Hematopoietic multipotent progenitor cell (in vitro differentiated cells): ENCODE data around the gene ASGR2. TPM values are rescaled to one million over a fixed set of nuclear protein-coding genes. Genes with fewer than 3 reads are reported as not detected.
"Not testable (repeated sequence)": the region's sequence is repeated elsewhere in the genome, so short reads cannot be mapped to it uniquely, and the experiment has no call there.

ENCODE experiments used
- DNase-seq, 3 donors: peaks; one replicate each; pipeline ENCODE4 v3.0.0-alpha.2; 2011 to 2015; ENCODE audit warnings: low read depth in 2 of 3, low spot score in 2 of 3
- total RNA-seq: library from RNA; depleted of rRNA; stranded (reverse); fragments of >200 nt; gene quantifications from one replicate; pipeline ENCODE4 v1.2.3, GENCODE V29; 2012

The ASGR2 gene, protein sequence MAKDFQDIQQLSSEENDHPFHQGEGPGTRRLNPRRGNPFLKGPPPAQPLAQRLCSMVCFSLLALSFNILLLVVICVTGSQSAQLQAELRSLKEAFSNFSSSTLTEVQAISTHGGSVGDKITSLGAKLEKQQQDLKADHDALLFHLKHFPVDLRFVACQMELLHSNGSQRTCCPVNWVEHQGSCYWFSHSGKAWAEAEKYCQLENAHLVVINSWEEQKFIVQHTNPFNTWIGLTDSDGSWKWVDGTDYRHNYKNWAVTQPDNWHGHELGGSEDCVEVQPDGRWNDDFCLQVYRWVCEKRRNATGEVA
- total RNA-seq = 0.54 TPM

DNA sequence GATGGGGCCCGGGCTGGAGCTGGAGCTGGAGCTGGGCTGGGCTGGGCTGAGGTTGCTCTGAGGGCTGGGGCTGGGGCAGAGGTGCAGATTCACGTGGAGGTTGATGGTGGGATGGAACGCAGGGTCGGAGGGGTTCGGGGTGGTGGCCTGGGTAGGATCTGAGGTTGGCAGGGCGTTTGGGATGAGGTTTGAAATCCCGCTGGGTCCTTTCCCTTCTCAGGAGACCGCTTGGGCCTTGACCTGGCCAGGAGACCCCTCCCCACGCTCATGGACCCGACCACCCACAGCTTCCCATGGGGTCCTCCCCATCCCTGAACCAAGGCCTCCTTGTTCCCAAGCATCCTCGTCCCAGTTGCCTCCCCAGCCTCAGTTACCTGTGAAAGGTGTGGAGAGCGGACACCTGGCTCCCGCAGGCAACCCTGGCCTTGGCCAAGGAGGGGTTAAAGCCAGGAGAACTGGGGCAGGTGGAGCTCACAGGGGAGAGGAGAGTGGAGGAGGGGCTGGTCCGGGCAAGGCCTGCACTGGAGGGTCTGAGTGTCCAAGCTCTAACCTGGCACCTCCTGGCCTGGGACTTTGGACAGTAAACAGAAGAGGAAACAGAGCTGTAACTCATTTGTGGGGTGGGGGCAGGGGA is at the start of gene ASGR2:
TSS of gene ASGR2 (minus strand) at position 582 of the 634 bp plus-strand sequence. CDS start 582 bp downstream, outside the sequence.
- DNase-seq = no peak

DNA sequence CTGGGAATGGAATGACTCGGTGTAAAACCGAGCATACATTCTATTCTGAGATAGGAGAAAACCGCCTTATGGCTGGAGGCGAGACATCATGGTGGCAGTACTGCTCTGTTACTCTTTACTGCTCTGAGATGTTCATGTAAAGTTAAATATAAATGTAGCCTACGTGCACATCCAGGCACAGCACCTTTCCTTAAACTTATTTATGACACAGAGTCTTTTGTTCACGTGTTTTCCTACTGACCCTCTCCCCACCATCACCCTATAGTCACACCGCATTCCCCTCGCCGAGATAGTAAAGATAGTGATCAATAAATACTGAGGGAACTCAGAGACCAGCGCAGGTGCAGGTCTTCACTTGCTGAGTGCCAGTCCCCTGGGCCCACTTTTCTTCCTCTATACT is 44.9 kb upstream of the ASGR2 start:
- not testable (repeated sequence) for DNase-seq

DNA sequence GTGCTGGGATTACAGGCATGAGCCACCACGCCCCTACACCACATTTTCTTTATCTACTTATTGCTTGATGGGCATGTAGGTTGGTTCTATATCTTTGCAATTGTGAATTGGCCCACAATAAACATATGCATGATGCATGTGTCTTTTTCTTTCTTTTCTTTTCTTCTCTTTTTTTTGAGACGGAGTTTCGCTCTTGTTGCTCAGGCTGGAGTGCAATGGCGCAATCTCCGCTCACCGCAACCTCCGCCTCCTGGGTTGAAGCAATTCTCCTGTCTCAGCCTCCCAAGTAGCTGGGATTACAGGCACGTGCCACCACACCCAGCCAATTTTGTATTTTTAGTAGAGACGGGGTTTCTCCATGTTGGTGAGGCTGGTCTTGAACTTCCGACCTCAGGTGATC is 43.8 kb upstream of the ASGR2 start:
- not testable (repeated sequence) for DNase-seq

DNA sequence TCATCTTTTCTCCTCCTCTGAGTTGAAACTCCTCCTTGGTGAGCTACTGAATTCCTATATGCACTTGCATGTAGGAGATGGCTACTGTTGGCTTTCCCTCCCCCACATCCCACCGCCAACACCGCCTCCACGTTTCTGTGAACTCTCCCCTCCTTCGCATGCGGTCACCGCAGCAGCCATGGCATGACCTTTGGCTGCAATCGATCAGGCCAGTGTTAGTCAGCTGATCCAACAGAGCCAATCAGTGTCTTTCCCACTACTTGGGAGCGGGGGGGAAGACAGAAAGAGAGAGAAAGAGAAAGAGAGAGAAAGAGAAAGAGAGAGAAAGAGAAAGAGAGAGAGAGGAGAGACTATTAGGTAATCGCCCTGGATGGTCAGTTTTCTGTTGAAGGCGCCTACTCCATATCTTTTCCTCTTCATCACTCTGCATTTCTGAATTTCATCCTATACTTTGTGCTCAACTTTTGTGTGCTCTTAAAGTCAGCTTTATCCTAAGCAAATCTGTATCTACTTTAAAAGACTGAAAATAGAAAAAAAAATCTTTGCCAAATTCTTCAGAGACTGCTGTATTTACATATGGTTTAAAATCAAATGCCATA is 41.8 kb upstream of the ASGR2 start:
- no peak for DNase-seq

DNA sequence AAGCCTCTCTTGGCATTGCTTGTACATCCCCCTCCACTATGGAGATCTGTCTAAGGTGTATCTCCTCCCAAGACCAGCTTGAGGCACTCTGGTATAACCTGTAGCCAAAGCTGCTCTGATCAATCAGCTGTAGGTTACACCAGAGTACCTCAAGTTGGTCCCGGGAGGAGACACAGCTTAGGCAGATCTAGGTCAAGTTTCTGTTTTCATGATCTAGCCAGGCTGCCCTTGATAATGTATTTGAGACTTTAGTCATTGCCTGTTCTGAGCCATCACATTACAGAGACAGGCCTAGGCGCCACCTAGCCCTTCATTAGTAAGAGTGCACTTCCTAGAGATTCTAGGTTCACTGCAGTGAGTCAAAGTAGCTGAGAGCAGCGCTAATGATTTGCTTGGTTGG is 33.1 kb upstream of the ASGR2 start:
- DNase-seq = peak in 1 of 3 donors; percentile 23

DNA sequence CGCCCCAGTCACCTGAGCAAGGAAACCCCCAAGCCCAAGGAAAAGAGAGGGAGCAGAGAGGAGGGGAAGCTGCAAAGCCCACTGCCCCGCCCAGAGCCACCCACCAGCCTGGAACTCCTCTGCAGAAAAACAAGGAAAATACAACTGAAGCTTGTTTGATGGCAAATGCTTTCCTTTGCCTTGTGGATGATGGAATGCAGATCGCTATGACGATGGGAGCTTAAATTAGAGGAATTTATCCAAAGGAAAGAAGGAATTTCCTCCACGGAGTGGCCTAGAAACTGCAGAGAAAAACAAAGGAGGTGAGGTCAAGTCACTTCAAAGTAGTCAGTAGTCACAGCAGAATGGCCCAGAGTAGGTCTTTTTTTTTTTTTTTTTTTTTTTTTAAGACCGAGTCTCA is 31.5 kb upstream of the ASGR2 start:
- DNase-seq = no peak

DNA sequence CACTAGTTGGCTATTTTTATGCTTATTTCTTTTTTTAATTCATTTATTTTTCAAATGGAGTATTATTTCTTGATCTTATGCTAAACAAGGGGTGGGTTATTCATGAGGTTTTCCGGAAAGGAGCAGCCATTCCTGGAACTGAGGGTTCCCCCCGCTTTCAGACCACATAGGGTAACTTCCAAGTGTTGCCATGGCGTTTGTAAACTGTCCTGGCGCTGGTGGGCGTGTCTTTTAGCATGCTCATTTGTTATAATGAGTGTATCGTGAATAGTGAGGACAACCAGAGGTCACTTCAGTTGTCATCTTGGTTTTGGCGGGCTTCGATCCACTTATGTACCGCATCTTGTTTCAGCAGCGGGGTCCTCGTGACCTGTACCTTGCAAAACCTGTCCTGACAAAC is 29.6 kb upstream of the ASGR2 start:
- DNase-seq = no peak

DNA sequence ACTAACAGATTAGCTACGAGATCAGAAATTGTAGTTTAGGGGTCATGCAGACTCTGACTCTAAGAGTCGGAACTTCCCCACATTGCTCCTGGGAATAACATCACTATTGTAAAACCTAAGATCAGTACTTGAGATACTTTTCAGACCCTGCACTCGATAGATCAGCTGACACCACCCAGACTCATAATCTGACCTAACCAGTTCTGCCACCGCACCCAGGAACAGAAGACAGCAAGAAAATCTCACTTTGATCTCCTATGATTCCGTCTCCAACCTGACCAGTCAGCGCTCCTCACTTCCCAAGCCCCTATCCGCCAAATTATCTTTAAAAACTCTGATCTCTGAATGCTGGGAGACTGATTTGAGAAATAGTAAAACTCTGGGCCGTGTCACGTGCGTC is 27.2 kb upstream of the ASGR2 start:
- no peak for DNase-seq

DNA sequence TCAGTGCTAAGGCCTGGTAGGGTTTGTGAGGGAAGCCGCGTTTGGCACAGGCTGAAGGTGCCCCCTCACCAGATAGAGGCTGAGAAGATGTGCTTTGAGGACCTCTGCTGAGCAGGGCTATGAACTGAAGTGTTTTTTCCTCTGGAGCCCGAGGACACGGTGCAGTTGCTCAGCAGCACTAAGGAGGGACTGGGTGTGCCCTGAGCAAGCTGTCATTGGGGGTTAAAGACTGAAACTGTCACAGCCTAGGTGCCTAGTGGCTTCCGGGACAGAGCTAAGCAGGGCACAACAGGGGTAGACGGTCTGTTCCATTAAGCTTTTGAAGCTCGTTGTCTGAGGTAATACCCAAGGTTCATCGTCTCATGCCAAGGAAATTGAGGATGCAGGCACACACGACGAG is 24.8 kb upstream of the ASGR2 start:
- DNase-seq = no peak

DNA sequence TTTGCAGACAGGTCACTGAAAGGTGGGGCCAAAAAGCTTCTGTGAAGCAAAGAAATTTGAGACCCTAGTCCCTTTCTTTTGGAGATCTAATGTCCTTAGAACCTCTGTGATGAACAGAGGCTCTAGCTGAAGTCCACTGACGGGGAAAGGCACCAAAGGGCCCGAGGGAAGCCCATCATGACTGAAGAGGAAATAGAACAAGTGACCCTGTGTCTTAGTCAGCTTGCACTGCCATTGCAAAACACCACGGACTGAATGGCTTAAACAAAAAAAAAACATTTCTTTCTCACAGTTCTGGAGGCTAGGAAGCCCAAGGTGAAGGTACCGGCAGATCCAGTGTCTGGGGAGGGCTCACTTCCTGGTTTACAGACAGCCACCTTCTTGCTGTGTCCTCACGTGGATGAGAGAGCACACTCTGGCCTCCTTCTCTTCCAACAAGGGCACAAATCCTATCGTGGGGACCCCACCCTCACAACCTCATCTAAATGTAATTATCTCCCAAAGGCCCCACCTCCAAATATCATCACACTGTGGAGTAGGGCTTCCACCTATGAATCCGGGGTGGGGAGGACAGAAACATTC is 24.3 kb upstream of the ASGR2 start:
- DNase-seq = no peak

DNA sequence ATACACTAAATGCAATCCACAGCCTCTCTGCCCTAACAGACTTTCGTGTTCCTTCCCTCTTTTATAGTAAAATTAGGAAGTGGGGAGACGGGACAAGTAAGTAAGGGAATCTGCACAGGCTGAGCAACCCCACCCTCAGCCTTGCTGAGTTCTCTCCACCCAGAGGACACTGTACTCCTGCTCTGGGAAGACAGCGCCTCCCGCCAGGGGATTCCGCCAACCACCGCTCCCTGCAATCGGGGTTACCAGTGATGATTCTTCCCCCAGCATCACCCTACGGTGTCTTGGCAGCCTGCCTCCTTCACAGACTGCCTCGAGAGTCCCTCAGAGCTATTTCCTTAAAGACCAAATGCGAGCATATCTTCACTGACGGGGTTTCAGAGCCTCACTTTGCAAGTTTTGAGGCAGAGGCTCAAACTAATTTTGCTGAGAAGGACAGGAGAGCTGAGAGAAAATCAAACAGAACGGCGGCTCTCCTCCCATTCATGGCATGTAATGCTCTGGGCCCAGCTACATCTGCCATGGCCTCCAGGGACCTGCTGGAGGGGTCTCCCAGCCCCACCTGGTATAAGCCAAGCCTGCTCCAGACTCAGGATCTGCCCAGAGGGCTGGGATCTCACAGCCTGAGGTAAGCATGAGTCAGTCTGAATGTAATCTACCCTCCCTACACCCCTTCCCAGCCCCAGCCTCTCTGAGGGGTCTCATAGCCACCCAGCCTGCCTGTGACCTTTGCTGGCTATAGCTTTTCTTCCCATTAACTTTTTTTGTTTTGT is 22.7 kb upstream of the ASGR2 start:
- DNase-seq = no peak

DNA sequence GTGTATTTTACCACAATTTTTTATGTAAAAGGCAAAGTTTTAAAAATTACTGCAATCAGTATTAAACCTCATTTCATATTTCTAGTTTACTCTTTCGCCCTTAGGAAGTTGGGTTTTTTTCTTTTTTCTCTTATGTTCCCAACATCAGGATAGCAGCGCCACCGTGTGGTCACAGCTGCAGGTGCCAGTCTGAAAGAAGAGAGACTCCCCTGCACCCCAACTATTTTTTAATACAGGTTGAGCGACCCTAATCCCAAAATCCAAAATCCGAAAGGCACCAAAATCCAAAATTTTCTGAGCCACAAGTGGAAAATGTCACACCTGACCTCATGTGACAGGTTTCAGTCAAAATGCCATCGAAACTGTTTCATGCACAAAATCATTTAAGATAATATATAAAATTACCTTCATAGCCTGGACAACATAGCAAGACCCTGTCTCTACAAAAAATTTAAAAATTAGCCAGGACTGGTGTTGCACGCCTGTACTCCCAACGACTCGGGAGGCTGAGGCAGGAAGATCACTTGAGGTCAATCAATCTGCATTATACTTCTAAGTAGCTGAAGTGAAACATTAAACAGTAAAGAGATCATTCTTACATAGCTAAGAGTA is 21.8 kb upstream of the ASGR2 start:
- DNase-seq = peak; percentile 68 to 92 (median 79)

DNA sequence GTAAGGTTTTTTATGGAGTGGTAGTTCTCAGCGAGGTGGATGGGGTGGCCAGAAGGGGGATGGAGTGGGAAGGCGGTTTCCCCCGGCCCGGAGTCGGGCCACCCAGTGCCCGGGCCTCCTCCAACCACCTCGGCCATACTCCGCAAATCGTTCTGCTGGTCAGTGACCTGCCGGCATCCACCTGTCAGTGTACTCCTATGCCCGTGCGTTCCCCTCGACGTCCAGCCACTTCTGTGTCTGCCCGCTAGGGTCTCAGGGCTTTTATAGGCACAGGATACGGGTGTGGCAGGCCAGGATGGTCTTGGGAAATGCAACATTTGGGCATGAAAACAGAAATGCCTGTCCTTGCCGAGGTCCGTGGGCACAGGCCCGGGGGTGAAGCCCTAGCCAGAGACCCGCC is 19.3 kb upstream of the ASGR2 start:
- DNase-seq = no peak

DNA sequence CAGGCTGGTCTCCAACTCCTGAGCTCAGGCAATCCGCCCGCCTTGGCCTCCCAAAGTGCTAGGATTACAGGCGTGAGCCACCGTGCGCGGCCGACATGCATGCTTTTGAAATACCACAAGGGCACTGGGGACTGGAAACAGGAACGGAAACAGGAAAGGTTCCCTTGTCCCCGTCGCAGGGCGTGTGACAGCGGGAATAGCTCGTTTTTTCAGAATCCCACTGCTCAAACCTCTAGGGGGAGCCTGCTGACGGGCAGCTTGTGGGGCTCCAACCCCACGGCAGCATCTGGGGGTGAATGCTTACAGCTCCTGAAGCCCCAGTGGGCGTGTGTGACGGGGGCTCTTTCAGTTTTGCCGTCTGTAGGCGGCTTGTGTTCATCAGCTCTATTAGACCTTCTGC is 18.8 kb upstream of the ASGR2 start:
- peak in 2 of 3 donors; percentile 62 to 65 for DNase-seq

DNA sequence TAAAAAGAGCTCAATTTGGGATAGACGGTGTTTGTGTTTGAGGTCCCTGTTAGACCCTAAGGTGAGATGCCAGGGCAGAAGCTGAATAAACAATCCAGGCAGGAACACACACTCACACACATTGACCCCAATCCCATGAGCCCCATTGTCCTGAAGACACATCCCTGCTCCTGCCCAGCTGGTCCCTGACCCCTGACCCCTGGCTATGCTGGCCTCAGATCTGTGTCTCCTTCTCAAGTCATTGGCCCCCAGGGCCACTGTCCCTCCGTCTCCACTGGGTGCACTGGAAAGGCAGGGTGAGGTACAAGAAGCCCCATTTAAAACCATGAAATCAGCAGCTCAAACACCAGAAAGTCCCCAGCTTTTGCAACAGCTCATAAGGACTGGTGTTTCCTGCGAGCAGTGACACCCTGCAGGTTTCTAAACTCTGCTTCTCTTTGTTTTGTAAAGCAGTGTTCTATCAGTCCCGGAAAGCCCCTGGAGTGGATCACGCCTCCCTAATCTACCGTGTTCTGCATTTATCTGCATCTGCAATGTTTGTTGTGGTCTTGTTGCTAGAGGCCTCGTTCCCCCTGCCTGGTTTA is 18.0 kb upstream of the ASGR2 start:
- DNase-seq = peak; percentile 46 to 95 (median 90)

DNA sequence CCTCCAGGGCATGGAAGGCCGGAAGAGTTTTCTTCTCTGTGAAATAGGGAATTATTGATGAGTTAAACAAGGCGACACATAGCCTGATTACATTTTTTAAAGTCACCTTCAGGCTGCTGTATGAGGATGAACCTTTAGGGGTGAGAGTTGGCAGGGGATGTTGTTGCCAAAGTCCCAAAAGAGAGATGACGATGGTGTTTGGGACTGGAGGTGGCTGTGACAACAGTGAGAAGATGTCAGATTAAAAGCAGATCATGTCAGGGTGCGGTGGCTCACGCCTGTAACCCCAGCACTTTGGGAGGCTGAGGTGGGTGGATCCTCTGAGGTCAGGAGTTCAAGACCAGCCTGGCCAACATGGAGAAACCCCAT is 16.8 kb upstream of the ASGR2 start:
- DNase-seq = no peak

DNA sequence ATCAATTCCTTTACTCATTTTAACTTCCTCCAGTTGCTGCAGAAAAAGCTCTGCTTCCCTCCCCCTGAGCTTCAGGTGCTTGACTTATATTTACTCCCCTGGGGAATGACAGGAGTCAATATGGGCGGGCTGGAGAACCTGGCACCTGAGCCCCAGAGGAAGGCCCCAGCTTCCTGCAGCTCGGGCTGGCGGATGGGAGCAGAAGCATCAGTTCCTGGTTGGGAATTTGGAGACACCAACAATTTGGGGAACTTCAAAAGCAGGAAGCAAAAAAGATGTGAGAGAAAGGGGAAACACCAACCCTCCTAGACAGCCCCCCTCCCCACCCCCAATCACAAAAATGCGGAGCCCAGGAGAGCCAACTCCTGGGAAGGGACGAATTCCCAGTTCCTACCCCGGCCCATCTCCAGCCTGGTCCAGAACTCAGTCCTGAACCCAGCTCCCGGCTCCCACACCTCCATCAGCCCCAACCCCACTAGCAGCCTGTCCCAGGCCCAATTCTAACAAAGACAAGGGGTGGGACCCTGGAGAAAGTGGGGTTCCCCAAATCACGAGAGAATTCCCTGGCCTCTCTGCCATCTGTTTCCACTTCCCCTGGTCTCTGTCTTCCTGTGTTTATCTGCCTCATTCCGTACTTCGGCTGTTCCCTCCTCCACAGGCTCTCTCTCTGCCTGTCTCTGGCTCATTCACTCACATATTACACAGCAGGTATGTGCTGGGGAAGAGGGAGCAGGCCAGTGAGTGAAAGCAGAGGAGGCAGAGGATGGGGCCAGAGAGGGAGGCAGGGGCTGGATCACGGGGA is 16.2 kb upstream of the ASGR2 start:
- peak in 2 of 3 donors; percentile 37 to 51 for DNase-seq

DNA sequence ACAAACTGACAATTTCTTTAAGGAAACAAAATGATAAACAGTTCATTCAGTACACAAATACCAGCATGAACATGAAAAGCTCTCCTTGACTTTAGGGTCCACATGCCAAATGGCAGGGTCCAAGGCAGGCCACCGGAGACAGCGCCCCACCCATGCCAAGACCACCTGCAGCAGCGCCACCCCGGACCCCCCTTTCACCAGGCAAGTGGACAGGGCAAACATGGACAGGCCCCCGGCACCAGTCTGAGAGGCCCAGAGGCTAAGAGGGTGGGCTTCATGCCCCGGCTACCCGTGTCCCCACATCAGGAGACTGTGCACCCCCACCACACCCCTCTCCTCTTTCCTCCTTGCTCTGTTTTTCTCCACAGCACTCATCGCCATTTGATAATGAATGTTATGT is 14.7 kb upstream of the ASGR2 start:
- DNase-seq = no peak

DNA sequence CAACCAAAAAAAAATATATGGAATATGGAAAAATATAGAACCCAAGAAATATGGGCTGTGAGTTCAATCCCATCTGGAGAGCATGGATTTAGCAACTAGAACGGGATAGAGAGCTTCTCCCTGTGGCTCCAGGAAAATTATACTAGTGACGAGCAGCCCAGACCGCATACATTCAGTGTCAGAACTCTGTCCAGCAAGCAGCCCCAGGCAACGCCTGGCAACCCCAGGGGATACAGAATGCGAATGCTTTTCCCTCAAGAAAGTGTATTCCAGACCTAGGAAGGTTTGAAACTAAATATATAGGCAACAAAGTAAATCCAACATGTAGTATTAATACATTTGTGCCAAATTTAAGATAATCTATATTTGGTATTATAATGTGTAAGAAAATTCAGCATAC is 13.5 kb upstream of the ASGR2 start:
- DNase-seq = no peak
